ENCODE measurements around the gene USP17L22. TPM values are rescaled to one million over a fixed set of nuclear protein-coding genes. Genes with fewer than 3 reads are reported as not detected.
"Not testable (repeated sequence)": the region's sequence is repeated elsewhere in the genome, so short reads cannot be mapped to it uniquely, and the experiment has no call there.

Gene USP17L22
- total RNA-seq, 1 experiment from 2014 or later = not detected

DNA sequence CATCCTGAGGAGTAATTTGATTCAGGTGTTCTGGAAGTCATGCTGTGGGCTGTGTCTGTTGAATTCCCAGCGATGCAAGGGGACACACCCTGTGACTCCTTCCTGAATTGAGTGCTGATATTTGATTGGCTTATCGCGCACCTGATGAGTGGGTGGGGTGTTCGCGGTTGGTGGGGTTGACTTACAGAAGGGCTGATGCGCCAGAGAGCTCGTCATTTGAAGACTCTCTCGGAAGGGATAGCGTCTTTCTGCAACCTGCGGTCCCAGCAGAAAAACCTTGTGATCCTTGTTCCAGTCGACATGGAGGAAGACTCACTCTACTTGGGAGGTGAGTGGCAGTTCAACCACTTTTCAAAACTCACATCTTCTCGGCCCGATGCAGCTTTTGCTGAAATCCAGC is 14.3 kb upstream of the USP17L22 start, which contains the start of gene USP17L19:
TSS of gene USP17L19 (plus strand) at position 301 of the 400 bp plus-strand sequence. CDS start at position 301, 0 bp downstream.
- DNase-seq (ENCODE audit: low read depth, low spot score); POLR2A ChIA-PET; H3K9me3 ChIP-seq (ENCODE audit: control insufficient read depth in 1 of 2, insufficient read depth in 1 of 2, low read depth in 1 of 2, low read length in 2 of 2); H3K27ac ChIP-seq (ENCODE audit: low read depth, low read length); ATAC-seq; H3K9me2 ChIP-seq (ENCODE audit: insufficient read depth); H3K36me3 ChIP-seq (ENCODE audit: control insufficient read depth in 1 of 2, insufficient read depth in 2 of 2, low read length in 2 of 2); H3K4me1 ChIP-seq (ENCODE audit: control insufficient read depth in 1 of 2, insufficient read depth in 2 of 2, low read length in 2 of 2); H3K4me2 ChIP-seq (ENCODE audit: low read length); intact Hi-C loops (cut with micrococcal nuclease); RAD21 ChIA-PET (ENCODE audit: low non-redundant PET in 1 of 2, low total read pairs in 2 of 2, uncharacterized antibody in 2 of 2, unreplicated experiment in 2 of 2); CTCF ChIA-PET; H2AFZ ChIP-seq (ENCODE audit: low read depth, low read length, poor library complexity, severe bottlenecking); H4K20me1 ChIP-seq (ENCODE audit: insufficient read depth); H3K9ac ChIP-seq (ENCODE audit: low read length); H3K4me3 ChIP-seq (replicated peaks in 1 of 2; ENCODE audit: low read depth in 1 of 2, low read length in 2 of 2); BruUV-seq (replicated peaks); H3K79me2 ChIP-seq (ENCODE audit: insufficient read depth, low read length); H3K27me3 ChIP-seq (ENCODE audit: insufficient read depth, low read length): not testable (repeated sequence)

DNA sequence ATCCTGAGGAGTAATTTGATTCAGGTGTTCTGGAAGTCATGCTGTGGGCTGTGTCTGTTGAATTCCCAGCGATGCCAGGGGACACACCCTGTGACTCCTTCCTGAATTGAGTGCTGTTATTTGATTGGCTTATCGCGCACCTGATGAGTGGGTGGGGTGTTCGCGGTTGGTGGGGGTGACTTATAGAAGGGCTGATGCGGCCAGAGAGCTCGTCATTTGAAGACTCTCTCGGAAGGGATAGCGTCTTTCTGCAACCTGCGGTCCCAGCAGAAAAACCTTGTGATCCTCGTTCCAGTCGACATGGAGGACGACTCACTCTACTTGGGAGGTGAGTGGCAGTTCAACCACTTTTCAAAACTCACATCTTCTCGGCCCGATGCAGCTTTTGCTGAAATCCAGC is 9.6 kb upstream of the USP17L22 start, which contains the start of gene USP17L20:
TSS of gene USP17L20 (plus strand) at position 301 of the 400 bp plus-strand sequence. CDS start at position 301, 0 bp downstream.
- H3K4me3 ChIP-seq (replicated peaks in 1 of 2; ENCODE audit: low read depth in 1 of 2, low read length in 2 of 2); H3K27ac ChIP-seq (ENCODE audit: low read depth, low read length); H3K27me3 ChIP-seq (ENCODE audit: insufficient read depth, low read length); H3K9me3 ChIP-seq (ENCODE audit: control insufficient read depth in 1 of 2, insufficient read depth in 1 of 2, low read depth in 1 of 2, low read length in 2 of 2); H4K20me1 ChIP-seq (ENCODE audit: insufficient read depth); H3K36me3 ChIP-seq (ENCODE audit: control insufficient read depth in 1 of 2, insufficient read depth in 2 of 2, low read length in 2 of 2); H3K79me2 ChIP-seq (ENCODE audit: insufficient read depth, low read length); intact Hi-C loops (cut with micrococcal nuclease); H3K4me2 ChIP-seq (ENCODE audit: low read length); RAD21 ChIA-PET (ENCODE audit: low non-redundant PET in 1 of 2, low total read pairs in 2 of 2, uncharacterized antibody in 2 of 2, unreplicated experiment in 2 of 2); H3K9me2 ChIP-seq (ENCODE audit: insufficient read depth); BruUV-seq (replicated peaks); POLR2A ChIA-PET; H2AFZ ChIP-seq (ENCODE audit: low read depth, low read length, poor library complexity, severe bottlenecking); CTCF ChIA-PET; H3K9ac ChIP-seq (ENCODE audit: low read length); DNase-seq (ENCODE audit: low read depth, low spot score); H3K4me1 ChIP-seq (ENCODE audit: control insufficient read depth in 1 of 2, insufficient read depth in 2 of 2, low read length in 2 of 2); ATAC-seq: not testable (repeated sequence)

DNA sequence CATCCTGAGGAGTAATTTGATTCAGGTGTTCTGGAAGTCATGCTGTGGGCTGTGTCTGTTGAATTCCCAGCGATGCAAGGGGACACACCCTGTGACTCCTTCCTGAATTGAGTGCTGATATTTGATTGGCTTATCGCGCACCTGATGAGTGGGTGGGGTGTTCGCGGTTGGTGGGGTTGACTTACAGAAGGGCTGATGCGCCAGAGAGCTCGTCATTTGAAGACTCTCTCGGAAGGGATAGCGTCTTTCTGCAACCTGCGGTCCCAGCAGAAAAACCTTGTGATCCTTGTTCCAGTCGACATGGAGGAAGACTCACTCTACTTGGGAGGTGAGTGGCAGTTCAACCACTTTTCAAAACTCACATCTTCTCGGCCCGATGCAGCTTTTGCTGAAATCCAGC is 4.8 kb upstream of the USP17L22 start, which contains the start of gene USP17L21:
TSS of gene USP17L21 (plus strand) at position 301 of the 400 bp plus-strand sequence. CDS start at position 301, 0 bp downstream.
- H3K9me3 ChIP-seq (ENCODE audit: control insufficient read depth in 1 of 2, insufficient read depth in 1 of 2, low read depth in 1 of 2, low read length in 2 of 2); H3K9ac ChIP-seq (ENCODE audit: low read length); DNase-seq (ENCODE audit: low read depth, low spot score); H4K20me1 ChIP-seq (ENCODE audit: insufficient read depth); H3K27me3 ChIP-seq (ENCODE audit: insufficient read depth, low read length); H3K36me3 ChIP-seq (ENCODE audit: control insufficient read depth in 1 of 2, insufficient read depth in 2 of 2, low read length in 2 of 2); H3K4me2 ChIP-seq (ENCODE audit: low read length); H3K27ac ChIP-seq (ENCODE audit: low read depth, low read length); H3K79me2 ChIP-seq (ENCODE audit: insufficient read depth, low read length); intact Hi-C loops (cut with micrococcal nuclease); ATAC-seq; H3K9me2 ChIP-seq (ENCODE audit: insufficient read depth); H3K4me1 ChIP-seq (ENCODE audit: control insufficient read depth in 1 of 2, insufficient read depth in 2 of 2, low read length in 2 of 2); RAD21 ChIA-PET (ENCODE audit: low non-redundant PET in 1 of 2, low total read pairs in 2 of 2, uncharacterized antibody in 2 of 2, unreplicated experiment in 2 of 2); POLR2A ChIA-PET; CTCF ChIA-PET; H2AFZ ChIP-seq (ENCODE audit: low read depth, low read length, poor library complexity, severe bottlenecking); H3K4me3 ChIP-seq (replicated peaks in 1 of 2; ENCODE audit: low read depth in 1 of 2, low read length in 2 of 2); BruUV-seq (replicated peaks): not testable (repeated sequence)

DNA sequence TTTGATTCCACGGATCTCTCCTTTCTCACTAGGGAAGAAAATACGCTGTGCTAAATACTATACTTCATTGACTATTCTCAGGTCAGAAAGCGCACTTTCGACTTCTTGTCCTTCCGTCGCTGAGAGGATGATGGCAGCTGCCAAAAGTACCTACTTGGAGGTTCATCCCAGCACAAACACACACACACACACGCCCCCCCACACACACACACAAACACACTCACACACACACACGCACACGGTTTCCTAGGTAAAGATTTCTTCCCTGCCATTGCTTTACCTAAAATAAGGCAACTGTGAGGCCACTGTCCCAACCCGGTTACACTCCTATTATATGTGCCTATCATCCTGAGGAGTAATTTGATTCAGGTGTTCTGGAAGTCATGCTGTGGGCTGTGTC is 4.3 kb downstream of the USP17L22 start:
- H3K79me2 ChIP-seq (ENCODE audit: insufficient read depth, low read length); H4K20me1 ChIP-seq (ENCODE audit: insufficient read depth); H2AFZ ChIP-seq (ENCODE audit: low read depth, low read length, poor library complexity, severe bottlenecking); H3K4me1 ChIP-seq (ENCODE audit: control insufficient read depth in 1 of 2, insufficient read depth in 2 of 2, low read length in 2 of 2); H3K9ac ChIP-seq (ENCODE audit: low read length); H3K4me2 ChIP-seq (ENCODE audit: low read length); CTCF ChIA-PET; DNase-seq (ENCODE audit: low read depth, low spot score); intact Hi-C loops (cut with micrococcal nuclease); POLR2A ChIA-PET; ATAC-seq; RAD21 ChIA-PET (ENCODE audit: low non-redundant PET in 1 of 2, low total read pairs in 2 of 2, uncharacterized antibody in 2 of 2, unreplicated experiment in 2 of 2); BruUV-seq (replicated peaks); H3K27me3 ChIP-seq (ENCODE audit: insufficient read depth, low read length); H3K9me3 ChIP-seq (ENCODE audit: control insufficient read depth in 1 of 2, insufficient read depth in 1 of 2, low read depth in 1 of 2, low read length in 2 of 2); H3K9me2 ChIP-seq (ENCODE audit: insufficient read depth); H3K27ac ChIP-seq (ENCODE audit: low read depth, low read length); H3K36me3 ChIP-seq (ENCODE audit: control insufficient read depth in 1 of 2, insufficient read depth in 2 of 2, low read length in 2 of 2); H3K4me3 ChIP-seq (replicated peaks in 1 of 2; ENCODE audit: low read depth in 1 of 2, low read length in 2 of 2): not testable (repeated sequence)
